Dermis blood vessel endothelial cell (primary cell): ENCODE results near the gene GNG7. TPM values are rescaled to one million over a fixed set of nuclear protein-coding genes. Genes with fewer than 3 reads are reported as not detected.
"Not testable (repeated sequence)": the region's sequence is repeated elsewhere in the genome, so short reads cannot be mapped to it uniquely, and the experiment has no call there.

Experiments used
- DNase-seq: peaks from one replicate; pipeline ENCODE4 v3.0.0; 2010
- total RNA-seq: library from RNA; depleted of rRNA; stranded (reverse); fragments of >200 nt; gene quantifications from 2 replicates; pipeline ENCODE4 v1.2.3, GENCODE V29; 2014

The GNG7 gene
- total RNA-seq, 1 donor from 2014 or later, result 1.0 TPM

- DNase-seq, result not testable (repeated sequence)
Observed at GRCh38 chr19:2713170-2713569, 10.7 kb upstream of the GNG7 start.

DNA sequence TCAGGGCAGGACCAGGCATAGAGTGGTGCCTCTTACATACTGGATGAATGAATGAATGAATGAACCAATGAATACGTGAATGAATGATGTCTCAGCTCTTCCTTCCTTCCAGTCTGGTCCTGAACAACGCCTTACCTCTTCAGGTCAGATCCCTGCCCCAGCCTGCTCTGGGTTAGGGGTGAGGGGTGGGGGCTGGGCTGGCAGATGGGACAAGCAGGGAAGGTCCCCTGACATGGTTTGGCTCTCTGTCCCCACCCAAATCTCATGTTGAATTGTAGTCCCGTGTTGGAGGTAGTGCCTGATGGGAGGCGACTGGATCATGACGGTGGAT, 9.3 kb upstream of the GNG7 start:
- DNase-seq, result no peak

DNA sequence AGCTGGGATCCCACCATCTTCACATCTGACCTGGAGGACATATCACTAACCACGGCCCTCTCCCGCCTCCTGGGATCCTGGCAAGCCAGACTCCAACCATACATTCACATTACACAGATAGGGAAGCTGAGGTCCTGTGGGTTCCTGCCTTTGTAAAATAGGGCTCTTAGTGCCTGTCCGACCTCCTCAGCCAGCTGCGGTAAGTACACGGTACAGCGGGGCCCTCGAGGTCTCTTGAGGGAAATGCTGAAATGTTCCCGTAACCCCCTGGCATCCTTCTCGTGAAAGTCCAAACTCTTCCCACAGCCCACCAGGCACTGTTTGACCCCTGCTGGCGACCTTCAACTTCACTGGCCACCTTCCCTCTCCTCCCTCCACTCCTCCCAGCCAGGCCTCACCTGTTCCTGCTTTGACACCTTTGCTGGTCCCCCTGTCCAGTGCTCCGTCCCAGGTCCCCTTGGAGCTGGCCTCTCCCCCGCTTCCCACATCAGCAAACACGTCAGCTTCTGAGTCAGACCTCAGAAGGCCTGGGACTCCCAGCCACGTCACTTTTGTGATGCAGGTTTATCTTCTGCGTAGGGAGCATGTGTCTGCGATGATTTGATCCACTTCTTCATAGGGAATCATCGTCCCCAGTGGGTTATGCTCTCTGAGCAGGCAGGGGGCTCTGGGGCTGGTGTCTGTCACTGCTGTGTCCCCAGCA, 8.8 kb upstream of the GNG7 start:
- DNase-seq, result no peak

DNA sequence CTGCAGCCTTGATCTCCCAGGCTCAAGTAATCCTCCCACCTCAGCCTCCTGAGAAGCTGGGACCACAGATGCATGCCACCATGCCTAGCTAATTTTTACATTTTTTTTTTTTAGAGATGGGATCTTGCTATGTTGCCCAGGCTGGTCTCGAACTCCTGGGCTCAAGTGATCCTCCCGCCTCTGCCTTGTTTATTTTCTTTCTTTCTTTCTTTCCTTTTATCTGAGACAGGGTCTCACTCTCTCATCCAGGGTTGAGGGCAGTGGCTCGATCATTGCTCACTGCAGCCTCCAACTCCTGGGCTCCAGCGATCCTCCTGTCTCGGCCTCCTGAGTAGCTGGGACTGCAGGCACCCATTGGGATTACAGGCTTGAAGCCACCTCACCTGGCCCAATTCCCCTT, 3.8 kb upstream of the GNG7 start:
- DNase-seq, result no peak

GRCh38 chr19:2703691-2704216, 1.3 kb upstream of the GNG7 start:
- DNase-seq, result no peak

GRCh38 chr19:2703077-2703437, 563 bp upstream of the GNG7 start:
- DNase-seq, result no peak

GRCh38 chr19:2701361-2702169, 929 bp downstream of the GNG7 start:
- no peak for DNase-seq

GRCh38 chr19:2700660-2701360, 1.7 kb downstream of the GNG7 start:
- no peak for DNase-seq

DNA sequence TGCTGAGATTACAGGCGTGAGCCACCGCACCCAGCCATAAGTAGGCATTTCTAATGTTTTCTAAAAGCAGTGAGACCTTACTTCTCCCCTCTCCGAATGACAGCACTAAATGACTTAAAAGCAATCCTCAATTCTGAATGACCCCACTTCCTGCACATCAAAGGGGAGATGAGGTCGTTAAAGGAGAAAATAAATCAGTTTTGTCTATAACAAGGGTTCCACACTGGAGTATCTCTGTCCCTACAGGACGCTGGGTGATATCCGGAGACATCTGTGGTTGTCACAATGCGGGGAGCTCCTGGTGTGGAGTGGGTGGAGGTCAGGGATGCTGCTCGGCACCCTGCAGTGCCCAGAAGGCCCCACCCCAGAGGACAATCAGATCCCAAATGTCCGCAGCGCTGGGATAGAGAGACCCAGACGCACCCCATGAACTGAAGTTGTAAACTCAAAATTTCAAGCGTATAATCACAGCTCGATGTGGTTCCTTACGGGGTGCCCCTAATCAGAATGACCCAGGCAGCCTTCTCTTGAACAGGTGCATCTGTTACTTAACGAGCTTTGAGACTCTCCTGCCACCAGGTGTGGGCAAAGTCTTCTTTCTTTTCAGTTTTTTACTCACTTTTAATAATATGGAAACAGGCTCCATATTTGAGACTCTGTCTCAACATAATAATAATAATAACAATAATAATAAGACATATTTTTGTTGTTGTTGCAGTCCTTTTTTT, 2.9 kb downstream of the GNG7 start:
- no peak for DNase-seq

DNA sequence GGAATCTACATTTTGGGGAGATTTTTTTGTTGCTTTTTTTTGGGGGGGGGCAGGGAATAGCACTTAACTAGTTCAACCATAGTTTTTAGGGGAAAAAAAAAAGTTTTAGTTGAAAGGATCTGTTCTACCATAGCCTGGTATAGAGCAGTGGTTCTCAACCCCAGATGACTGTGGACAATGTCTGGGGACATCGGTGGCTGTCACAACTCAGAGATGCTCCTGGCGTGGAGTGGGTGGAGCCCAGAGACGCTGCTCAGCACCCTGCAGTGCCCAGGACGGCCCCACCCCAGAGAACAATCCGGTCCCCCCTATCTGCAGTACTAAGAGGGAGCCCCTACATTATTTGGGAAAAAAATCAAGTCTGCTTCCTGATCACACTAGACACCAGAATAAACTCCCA, 8.3 kb downstream of the GNG7 start:
- DNase-seq, result no peak

- DNase-seq, result no peak
Observed at GRCh38 chr19:2693492-2694160, 8.9 kb downstream of the GNG7 start.

- no peak for DNase-seq
Observed at GRCh38 chr19:2691951-2692350, 10.5 kb downstream of the GNG7 start.

- DNase-seq, result no peak
Observed at GRCh38 chr19:2690856-2691255, 11.6 kb downstream of the GNG7 start.

- no peak for DNase-seq
Observed at GRCh38 chr19:2686360-2686759, 16.1 kb downstream of the GNG7 start.

GRCh38 chr19:2685204-2685704, 17.2 kb downstream of the GNG7 start:
- DNase-seq, result no peak

DNA sequence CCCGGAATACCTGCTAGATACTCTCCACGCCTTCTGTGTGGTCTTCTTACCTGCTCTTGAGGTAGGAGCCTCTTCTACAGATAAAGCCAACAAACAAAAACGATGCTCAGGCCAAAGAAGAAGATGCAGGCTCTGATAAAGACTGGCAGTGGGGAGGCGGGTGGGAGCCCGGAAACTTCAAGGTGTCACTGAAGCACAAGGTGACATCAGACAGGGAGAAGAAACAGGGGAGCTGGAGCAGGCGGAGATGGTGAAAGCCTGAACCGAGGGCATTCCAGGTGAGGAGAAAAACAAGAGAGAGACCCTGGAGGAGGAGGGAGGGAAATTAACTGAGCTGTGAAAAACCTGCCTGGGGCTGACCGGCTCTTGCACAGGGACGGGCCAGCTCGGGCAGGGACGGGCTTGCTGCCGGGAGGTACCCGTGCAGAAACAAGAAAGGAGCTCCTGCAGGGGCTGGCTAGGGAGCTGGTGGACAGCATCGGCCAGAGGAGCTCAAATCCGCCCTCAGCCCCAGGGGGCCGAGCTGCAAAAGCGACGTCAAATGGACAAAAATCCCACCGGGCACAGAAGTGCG, 19.0 kb downstream of the GNG7 start:
- DNase-seq, result no peak

DNA sequence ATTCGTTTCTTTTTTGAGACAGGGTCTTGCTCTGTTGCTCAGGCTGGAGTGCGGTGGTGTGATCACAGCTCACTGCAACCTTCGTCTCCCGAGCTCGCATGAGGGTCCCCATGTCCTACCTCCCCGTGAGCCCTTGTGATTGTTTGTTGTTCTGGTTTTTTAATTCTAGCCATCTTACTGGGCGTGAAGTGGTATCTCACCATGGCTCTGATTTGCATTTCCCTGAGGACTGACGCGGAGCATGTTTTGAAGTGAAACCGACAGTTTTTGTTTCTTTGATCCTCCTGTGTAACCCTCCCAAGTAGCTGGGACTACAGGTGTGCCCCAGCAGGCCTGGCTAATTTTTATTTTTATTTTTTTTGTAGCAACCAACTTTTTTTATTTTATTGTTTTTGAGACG, 21.7 kb downstream of the GNG7 start:
- no peak for DNase-seq

DNA sequence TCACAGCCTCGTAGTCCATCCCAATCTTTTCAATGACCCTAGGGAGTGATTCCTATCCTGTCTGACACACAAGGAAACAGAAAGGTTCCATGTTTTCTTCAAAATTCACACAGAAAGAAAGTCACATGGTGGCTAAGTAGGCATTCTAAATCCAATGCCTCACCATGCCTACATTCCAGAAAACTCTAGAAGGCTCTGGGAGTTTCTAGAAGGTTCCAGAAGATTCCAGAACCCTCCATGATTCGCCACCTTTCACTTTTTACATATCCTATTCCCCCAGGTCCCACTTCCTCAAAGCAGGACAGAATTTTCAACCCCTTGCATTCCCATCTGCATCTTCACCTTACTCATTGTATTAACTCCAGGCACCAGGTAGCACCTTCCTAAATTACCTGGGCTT, 23.1 kb downstream of the GNG7 start:
- no peak for DNase-seq

GRCh38 chr19:2678948-2679347, 23.5 kb downstream of the GNG7 start:
- not testable (repeated sequence) for DNase-seq

DNA sequence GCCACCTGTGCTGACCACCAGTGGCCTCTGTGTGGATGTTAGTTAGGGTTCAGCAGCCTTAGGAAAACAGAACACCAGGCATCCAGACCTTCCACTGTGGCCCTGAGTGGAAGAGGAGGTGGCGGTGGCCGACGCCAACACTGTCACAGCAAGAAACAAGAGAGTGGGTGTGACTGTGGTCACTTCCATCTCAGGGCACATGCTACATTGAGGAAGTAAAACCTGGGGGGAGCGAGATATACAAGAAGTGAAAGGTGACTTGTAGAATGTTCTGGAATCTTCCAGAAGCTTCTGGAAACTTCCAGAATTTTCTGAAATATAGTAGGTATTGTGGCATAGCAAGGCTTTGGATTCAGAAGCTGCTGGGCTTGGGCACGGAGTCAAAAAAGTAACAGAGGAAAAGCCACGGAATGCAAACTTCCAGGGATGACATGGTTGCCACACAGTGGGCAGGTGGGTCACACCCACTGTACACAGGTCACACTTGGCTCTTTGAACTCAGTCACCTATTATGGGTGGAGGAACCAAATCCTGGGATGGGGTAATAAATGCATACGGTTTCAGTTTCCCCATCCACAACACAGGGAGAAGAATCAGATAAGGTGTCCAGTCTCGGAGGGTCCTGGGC, 24.3 kb downstream of the GNG7 start:
- DNase-seq, result no peak

DNA sequence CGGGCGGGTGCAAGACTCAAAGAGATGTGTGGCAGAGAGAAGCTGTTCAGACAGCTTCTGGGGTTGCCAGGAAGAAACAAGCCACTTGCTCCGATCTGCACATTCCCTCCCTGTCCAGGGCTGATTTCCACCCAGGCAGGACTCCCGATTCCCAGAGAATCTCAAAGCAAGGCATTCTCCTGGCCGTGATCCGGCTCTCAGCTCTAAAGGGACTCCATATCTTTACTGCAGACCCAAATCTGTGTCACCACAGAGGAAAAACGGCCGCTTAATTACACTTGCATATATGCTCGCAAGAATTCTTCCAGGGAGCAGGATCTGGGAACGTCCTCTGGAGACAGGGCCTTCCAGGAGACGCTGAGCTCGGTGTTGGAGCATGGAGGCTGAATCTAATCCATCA, 25.7 kb downstream of the GNG7 start:
- no peak for DNase-seq
